ENCODE results near the gene ZFYVE9.
A peak's percentile ranks its signal among the peaks of the same experiment; 100 is the strongest.
"Not testable (repeated sequence)": the region's sequence is repeated elsewhere in the genome, so short reads cannot be mapped to it uniquely, and the experiment has no call there.

ZFYVE9 gene

GRCh38 chr1:52141513-52142219 is at the start of gene ZFYVE9:
Gene ZFYVE9, plus strand, starts transcription at chr1:52142089. Its CDS starts 91,118 bp downstream, at chr1:52233207.
- peak; percentile 51 for DNase-seq (ENCODE audit: low read depth)

- not testable (repeated sequence) for DNase-seq (ENCODE audit: low read depth)
Observed at GRCh38 chr1:52094300-52094699, 47.6 kb upstream of the ZFYVE9 start.

- DNase-seq (ENCODE audit: low read depth), result no peak
Observed at GRCh38 chr1:52096216-52096615, 45.7 kb upstream of the ZFYVE9 start.

GRCh38 chr1:52098139-52098871 is 43.6 kb upstream of the ZFYVE9 start:
- DNase-seq (ENCODE audit: low read depth), result no peak

GRCh38 chr1:52102336-52103013 is 39.4 kb upstream of the ZFYVE9 start:
- DNase-seq (ENCODE audit: low read depth), result no peak

GRCh38 chr1:52111492-52111891 is 30.4 kb upstream of the ZFYVE9 start:
- DNase-seq (ENCODE audit: low read depth), result no peak

GRCh38 chr1:52112489-52112888 is 29.4 kb upstream of the ZFYVE9 start:
- DNase-seq (ENCODE audit: low read depth), result no peak

GRCh38 chr1:52119301-52120079 is 22.4 kb upstream of the ZFYVE9 start:
- no peak for DNase-seq (ENCODE audit: low read depth)

- DNase-seq (ENCODE audit: low read depth), result no peak
Observed at GRCh38 chr1:52122384-52122783, 19.5 kb upstream of the ZFYVE9 start.

GRCh38 chr1:52123622-52124021 is 18.3 kb upstream of the ZFYVE9 start:
- no peak for DNase-seq (ENCODE audit: low read depth)

GRCh38 chr1:52125736-52126359 is 16.0 kb upstream of the ZFYVE9 start:
- DNase-seq (ENCODE audit: low read depth), result no peak

GRCh38 chr1:52127181-52128180 is 14.4 kb upstream of the ZFYVE9 start:
- peak; percentile 6 for DNase-seq (ENCODE audit: low read depth)

GRCh38 chr1:52139817-52140540 is 1.9 kb upstream of the ZFYVE9 start:
- DNase-seq (ENCODE audit: low read depth), result peak; percentile 30

GRCh38 chr1:52140633-52141512 is 1.0 kb upstream of the ZFYVE9 start:
- no peak for DNase-seq (ENCODE audit: low read depth)

GRCh38 chr1:52142220-52143183 is 613 bp downstream of the ZFYVE9 start:
- peak; percentile 20 for DNase-seq (ENCODE audit: low read depth)

- no peak for DNase-seq (ENCODE audit: low read depth)
Observed at GRCh38 chr1:52145137-52145536, 3.2 kb downstream of the ZFYVE9 start.

- not testable (repeated sequence) for DNase-seq (ENCODE audit: low read depth)
Observed at GRCh38 chr1:52150445-52150844, 8.6 kb downstream of the ZFYVE9 start.

Measured in activated T-cell treated with anti-CD3 and anti-CD28 coated beads for 24 hours (primary cell).